ENCODE results near the gene METTL17.

- no peak for TF ChIP-seq CTCF (IDR thresholded peaks at IDR 0.05)
- no peak for TF ChIP-seq POLR2A (IDR thresholded peaks at IDR 0.05; ENCODE audit: low read depth)
- TF ChIP-seq POLR2AphosphoS5 (IDR thresholded peaks at IDR 0.05), result peak in 1 of 2 donors; percentile 1
- TF ChIP-seq EP300 (IDR thresholded peaks at IDR 0.05), result no peak
Measured at GRCh38 chr14:20971705-20972021, 18.1 kb upstream of the METTL17 start.
